Fibroblast of the aortic adventitia (primary cell): Measurements from ENCODE around the gene KLK15. TPM values are rescaled to one million over a fixed set of nuclear protein-coding genes. Genes with fewer than 3 reads are reported as not detected.

Source experiments
- DNase-seq: peaks from one replicate; pipeline ENCODE4 v3.0.0-alpha.2; 2010; ENCODE audit warnings: low read depth
- H3K4me3 ChIP-seq: 2 replicates; pipeline ENCODE4 v1.5.1; 2011; ENCODE audit warnings: low read depth, mild to moderate bottlenecking, control low read depth, low read length, moderate library complexity
- total RNA-seq: library from RNA; depleted of rRNA; stranded (reverse); fragments of >200 nt; gene quantifications from 2 replicates; pipeline ENCODE4 v1.2.3, GENCODE V29; 2012; ENCODE audit warnings: low replicate concordance
- TF ChIP-seq, protein P1 (sequence below): IDR thresholded peaks from 2 replicates; pipeline ENCODE4 v1.5.1; 2011; ENCODE audit warnings: mild to moderate bottlenecking, low read length, control low read depth, inconsistent platforms; ENCODE audit not compliant: insufficient read depth

KLK15 gene
- total RNA-seq, 1 donor: not detected

DNA sequence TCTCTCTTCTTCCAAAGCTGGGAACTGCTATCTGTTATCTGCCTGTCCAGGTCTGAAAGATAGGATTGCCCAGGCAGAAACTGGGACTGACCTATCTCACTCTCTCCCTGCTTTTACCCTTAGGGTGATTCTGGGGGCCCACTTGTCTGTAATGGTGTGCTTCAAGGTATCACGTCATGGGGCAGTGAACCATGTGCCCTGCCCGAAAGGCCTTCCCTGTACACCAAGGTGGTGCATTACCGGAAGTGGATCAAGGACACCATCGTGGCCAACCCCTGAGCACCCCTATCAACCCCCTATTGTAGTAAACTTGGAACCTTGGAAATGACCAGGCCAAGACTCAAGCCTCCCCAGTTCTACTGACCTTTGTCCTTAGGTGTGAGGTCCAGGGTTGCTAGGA is 26.5 kb upstream of the KLK15 start:
- H3K4me3 ChIP-seq: no peak overlapping the region
- DNase-seq: no peak
- TF ChIP-seq, protein P1, sequence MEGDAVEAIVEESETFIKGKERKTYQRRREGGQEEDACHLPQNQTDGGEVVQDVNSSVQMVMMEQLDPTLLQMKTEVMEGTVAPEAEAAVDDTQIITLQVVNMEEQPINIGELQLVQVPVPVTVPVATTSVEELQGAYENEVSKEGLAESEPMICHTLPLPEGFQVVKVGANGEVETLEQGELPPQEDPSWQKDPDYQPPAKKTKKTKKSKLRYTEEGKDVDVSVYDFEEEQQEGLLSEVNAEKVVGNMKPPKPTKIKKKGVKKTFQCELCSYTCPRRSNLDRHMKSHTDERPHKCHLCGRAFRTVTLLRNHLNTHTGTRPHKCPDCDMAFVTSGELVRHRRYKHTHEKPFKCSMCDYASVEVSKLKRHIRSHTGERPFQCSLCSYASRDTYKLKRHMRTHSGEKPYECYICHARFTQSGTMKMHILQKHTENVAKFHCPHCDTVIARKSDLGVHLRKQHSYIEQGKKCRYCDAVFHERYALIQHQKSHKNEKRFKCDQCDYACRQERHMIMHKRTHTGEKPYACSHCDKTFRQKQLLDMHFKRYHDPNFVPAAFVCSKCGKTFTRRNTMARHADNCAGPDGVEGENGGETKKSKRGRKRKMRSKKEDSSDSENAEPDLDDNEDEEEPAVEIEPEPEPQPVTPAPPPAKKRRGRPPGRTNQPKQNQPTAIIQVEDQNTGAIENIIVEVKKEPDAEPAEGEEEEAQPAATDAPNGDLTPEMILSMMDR: no peak

DNA sequence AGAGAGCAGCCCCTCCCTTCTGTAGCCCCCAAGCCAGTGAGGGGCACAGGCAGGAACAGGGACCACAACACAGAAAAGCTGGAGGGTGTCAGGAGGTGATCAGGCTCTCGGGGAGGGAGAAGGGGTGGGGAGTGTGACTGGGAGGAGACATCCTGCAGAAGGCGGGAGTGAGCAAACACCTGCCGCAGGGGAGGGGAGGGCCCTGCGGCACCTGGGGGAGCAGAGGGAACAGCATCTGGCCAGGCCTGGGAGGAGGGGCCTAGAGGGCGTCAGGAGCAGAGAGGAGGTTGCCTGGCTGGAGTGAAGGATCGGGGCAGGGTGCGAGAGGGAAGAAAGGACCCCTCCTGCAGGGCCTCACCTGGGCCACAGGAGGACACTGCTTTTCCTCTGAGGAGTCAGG is 25.5 kb upstream of the KLK15 start:
- DNase-seq: no peak
- TF ChIP-seq, protein P1: no peak
- no peak overlapping the region for H3K4me3 ChIP-seq

DNA sequence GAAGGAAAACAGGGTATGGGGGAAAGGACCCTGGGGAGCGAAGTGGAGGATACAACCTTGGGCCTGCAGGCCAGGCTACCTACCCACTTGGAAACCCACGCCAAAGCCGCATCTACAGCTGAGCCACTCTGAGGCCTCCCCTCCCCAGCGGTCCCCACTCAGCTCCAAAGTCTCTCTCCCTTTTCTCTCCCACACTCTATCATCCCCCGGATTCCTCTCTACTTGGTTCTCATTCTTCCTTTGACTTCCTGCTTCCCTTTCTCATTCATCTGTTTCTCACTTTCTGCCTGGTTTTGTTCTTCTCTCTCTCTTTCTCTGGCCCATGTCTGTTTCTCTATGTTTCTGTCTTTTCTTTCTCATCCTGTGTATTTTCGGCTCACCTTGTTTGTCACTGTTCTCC is 24.0 kb upstream of the KLK15 start:
- DNase-seq: no peak
- H3K4me3 ChIP-seq: no peak overlapping the region
- TF ChIP-seq, protein P1: no peak

DNA sequence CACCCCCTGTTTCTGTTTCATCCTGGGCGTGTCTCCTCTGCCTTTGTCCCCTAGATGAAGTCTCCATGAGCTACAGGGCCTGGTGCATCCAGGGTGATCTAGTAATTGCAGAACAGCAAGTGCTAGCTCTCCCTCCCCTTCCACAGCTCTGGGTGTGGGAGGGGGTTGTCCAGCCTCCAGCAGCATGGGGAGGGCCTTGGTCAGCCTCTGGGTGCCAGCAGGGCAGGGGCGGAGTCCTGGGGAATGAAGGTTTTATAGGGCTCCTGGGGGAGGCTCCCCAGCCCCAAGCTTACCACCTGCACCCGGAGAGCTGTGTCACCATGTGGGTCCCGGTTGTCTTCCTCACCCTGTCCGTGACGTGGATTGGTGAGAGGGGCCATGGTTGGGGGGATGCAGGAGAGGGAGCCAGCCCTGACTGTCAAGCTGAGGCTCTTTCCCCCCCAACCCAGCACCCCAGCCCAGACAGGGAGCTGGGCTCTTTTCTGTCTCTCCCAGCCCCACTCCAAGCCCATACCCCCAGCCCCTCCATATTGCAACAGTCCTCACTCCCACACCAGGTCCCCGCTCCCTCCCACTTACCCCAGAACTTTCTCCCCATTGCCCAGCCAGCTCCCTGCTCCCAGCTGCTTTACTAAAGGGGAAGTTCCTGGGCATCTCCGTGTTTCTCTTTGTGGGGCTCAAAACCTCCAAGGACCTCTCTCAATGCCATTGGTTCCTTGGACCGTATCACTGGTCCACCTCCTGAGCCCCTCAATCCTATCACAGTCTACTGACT is 21.4 kb upstream of the KLK15 start, which contains the start of gene KLK3:
TSS of gene KLK3 (plus strand) at position 280 of the 775 bp plus-strand sequence. CDS start at position 321, 41 bp downstream.
- DNase-seq: no peak
- H3K4me3 ChIP-seq: no peak within 1 kb of the TSS
- TF ChIP-seq, protein P1: no peak

DNA sequence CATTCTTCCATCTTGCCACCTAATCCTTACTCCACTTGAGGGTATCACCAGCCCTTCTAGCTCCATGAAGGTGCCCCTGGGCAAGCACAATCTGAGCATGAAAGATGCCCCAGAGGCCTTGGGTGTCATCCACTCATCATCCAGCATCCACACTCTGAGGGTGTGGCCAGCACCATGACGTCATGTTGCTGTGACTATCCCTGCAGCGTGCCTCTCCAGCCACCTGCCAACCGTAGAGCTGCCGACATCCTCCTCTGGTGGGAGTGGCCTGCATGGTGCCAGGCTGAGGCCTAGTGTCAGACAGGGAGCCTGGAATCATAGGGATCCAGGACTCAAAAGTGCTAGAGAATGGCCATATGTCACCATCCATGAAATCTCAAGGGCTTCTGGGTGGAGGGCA is 18.2 kb upstream of the KLK15 start:
- no peak for DNase-seq
- TF ChIP-seq, protein P1: no peak
- no peak overlapping the region for H3K4me3 ChIP-seq

DNA sequence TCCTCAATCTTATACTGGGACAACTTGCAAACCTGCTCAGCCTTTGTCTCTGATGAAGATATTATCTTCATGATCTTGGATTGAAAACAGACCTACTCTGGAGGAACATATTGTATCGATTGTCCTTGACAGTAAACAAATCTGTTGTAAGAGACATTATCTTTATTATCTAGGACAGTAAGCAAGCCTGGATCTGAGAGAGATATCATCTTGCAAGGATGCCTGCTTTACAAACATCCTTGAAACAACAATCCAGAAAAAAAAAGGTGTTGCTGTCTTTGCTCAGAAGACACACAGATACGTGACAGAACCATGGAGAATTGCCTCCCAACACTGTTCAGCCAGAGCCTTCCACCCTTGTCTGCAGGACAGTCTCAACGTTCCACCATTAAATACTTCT is 17.4 kb upstream of the KLK15 start:
- TF ChIP-seq, protein P1: no peak
- no peak for DNase-seq
- H3K4me3 ChIP-seq: no peak overlapping the region

DNA sequence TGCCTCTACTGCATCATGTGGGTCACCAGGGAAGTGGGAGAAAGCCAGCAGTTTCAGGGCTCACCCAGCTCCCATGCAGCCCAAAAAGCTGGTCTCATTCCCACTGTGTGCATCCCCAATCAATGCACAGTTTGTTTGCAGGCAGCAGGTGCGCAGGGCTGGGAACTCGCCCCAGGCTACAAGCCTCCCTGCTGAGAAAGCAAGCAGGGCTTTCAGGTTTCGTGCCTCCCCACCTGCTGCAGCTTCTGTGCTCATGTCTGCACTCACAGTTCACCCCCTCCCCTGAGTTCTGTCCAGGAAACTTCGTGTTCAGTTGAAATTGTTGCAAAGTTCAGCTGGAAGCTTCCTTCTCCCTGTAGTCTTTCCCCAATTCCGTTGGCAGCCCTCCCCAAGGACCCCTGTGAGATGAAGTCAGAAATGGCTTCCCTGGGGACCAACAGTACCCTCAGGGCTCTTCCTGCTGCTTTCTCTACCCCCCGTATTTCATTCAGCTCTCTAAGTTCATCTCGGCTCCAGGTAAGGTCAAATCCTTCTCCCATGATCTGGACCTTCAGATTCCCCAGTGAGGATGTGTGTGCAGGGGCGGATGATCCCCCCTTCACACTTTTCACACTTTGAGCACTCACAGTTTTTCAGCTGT is 11.0 kb upstream of the KLK15 start:
- TF ChIP-seq, protein P1: no peak
- H3K4me3 ChIP-seq: no peak overlapping the region
- DNase-seq: no peak
